AG04450 (cell line): ENCODE data around the gene SHC2. TPM values are rescaled to one million over a fixed set of nuclear protein-coding genes. Genes with fewer than 3 reads are reported as not detected.
"Not testable (repeated sequence)": the region's sequence is repeated elsewhere in the genome, so short reads cannot be mapped to it uniquely, and the experiment has no call there.

Experiments used
- CTCF ChIA-PET: fragments of 300-600, 350-600 bp; formaldehyde crosslinking; extraction: SDS; loops from one replicate; lab custom pipeline; 2022; ENCODE audit warnings: antibody characterized with exemption, inconsistent platforms; lab: Charles Lee
- POLR2A ChIA-PET: fragments of 350-600 bp; formaldehyde crosslinking; extraction: SDS; loops from one replicate; lab custom pipeline; 2021; ENCODE audit warnings: antibody characterized with exemption, inconsistent platforms; lab: Yijun Ruan, JAX
- DNase-seq: peaks from one replicate; pipeline ENCODE4 v3.0.0-alpha.2; 2011; ENCODE audit warnings: low read depth, low spot score
- H3K27ac ChIP-seq: one replicate; pipeline ENCODE4 v1.5.1; 2012; ENCODE audit warnings: low read depth, low read length, control low read depth
- H3K27me3 ChIP-seq: one replicate; pipeline ENCODE4 v1.6.0; 2012; ENCODE audit warnings: low read length; ENCODE audit not compliant: control insufficient read depth, insufficient read depth
- H3K4me3 ChIP-seq: 2 replicates; pipeline ENCODE4 v1.5.1; 2011; ENCODE audit warnings: mild to moderate bottlenecking, low read depth, low read length, control low read depth
- H3K9me3 ChIP-seq: 2 replicates; pipeline ENCODE4 v1.5.1; 2012; ENCODE audit warnings: low read length; ENCODE audit not compliant: control insufficient read depth, insufficient read depth
- CTCF ChIP-seq: IDR thresholded peaks from 2 replicates; pipeline ENCODE4 v1.5.1; 2011; ENCODE audit warnings: low read depth, low read length, control low read depth, inconsistent platforms
- polyA plus RNA-seq: library from polyadenylated mRNA; depleted of rRNA; stranded (reverse); fragments of >200 nt; gene quantifications from 2 replicates; pipeline ENCODE4 v1.2.3, GENCODE V29; 2011

SHC2 gene
- polyA plus RNA-seq, 1 experiment = 1.3 TPM

- no peak for DNase-seq
- Histone ChIP-seq H3K9me3 (peaks cover 45% of the 10 kb centered on the region), H3K27ac (no peak overlapping the region), H3K27me3 (no peaks in the 10 kb centered on the region), H3K4me3 (no peak overlapping the region)
- TF ChIP-seq CTCF = no peak
- CTCF ChIA-PET = no interaction called here
- POLR2A ChIA-PET = no interaction called here
These were observed 35.8 kb downstream of the SHC2 start for GRCh38 chr19:425056-425455.

GRCh38 chr19:424546-424945 lies 36.3 kb downstream of the SHC2 start:
- Histone ChIP-seq H3K27ac (no peak overlapping the region), H3K4me3 (no peak overlapping the region), H3K27me3 (no peaks in the 10 kb centered on the region), H3K9me3 (peaks cover 45% of the 10 kb centered on the region)
- CTCF ChIA-PET = no interaction called here
- no peak for DNase-seq
- no peak for TF ChIP-seq CTCF
- POLR2A ChIA-PET = no interaction called here

- no peak for DNase-seq
- POLR2A ChIA-PET = interaction anchor here (0.5 kb wide), 1 partner anchor 95 kb away, joined by 5 read pairs; no protein-coding TSS in a partner anchor
- CTCF ChIA-PET = interaction anchor here (1.1 kb wide), 1 partner anchor 82 kb away, joined by 3 read pairs; no protein-coding TSS in a partner anchor
These were observed 37.0 kb downstream of the SHC2 start for GRCh38 chr19:423691-424466.

GRCh38 chr19:422917-423226 lies 38.0 kb downstream of the SHC2 start:
- peaks cover 47% of the 10 kb centered on the region for H3K9me3 ChIP-seq
- H3K4me3 ChIP-seq, H3K27me3 ChIP-seq, DNase-seq, POLR2A ChIA-PET, H3K27ac ChIP-seq: not testable (repeated sequence)
- CTCF ChIA-PET = interaction anchor here (1.1 kb wide), 1 partner anchor 83 kb away, joined by 3 read pairs; no protein-coding TSS in a partner anchor

More at GRCh38 chr19:423691-424466, 37.0 kb downstream of the SHC2 start:
- Histone ChIP-seq H3K27ac (no peak overlapping the region), H3K27me3 (no peaks in the 10 kb centered on the region), H3K9me3 (peaks cover 50% of the 10 kb centered on the region), H3K4me3 (no peak overlapping the region)
- TF ChIP-seq CTCF = no peak

GRCh38 chr19:422213-422916 lies 38.5 kb downstream of the SHC2 start:
- Histone ChIP-seq H3K27ac (no peak overlapping the region), H3K9me3 (peaks cover 44% of the 10 kb centered on the region), H3K4me3 (no peak overlapping the region), H3K27me3 (no peaks in the 10 kb centered on the region)
- ChIA-PET POLR2A (interaction anchor here (0.6 kb wide), 1 partner anchor 76 kb away, joined by 3 read pairs; no protein-coding TSS in a partner anchor), CTCF (no interaction called here)
- no peak for TF ChIP-seq CTCF
- DNase-seq = no peak
